Measurements from ENCODE around the gene SLC25A1. TPM values are rescaled to one million over a fixed set of nuclear protein-coding genes. Genes with fewer than 3 reads are reported as not detected.
A peak's percentile ranks its signal among the peaks of the same experiment; 100 is the strongest.

SLC25A1 gene
- total and polyA plus RNA-seq, 2 donors (not counting 1 experiment from before 2014, with no cell fraction given), result 41.3 to 47.7 TPM

- Mint-ChIP-seq H3K9me3 (ENCODE audit: insufficient read depth) (no peaks in the 10 kb centered on the region), H3K27me3 (peaks cover 8% of the 10 kb centered on the region), H3K4me1 (peaks cover 15% of the 10 kb centered on the region), H3K4me3 (peak overlapping the region; percentile 47), H3K27ac (no peak overlapping the region)
- no peak for ATAC-seq (ENCODE audit: low read depth)
- Histone ChIP-seq H3K9ac (ENCODE audit: low read length) (no peak overlapping the region), H3K4me1 (ENCODE audit: control insufficient read depth in 2 of 2, insufficient read depth in 2 of 2, low read length in 2 of 2) (peaks cover 5 to 12% of the 10 kb centered on the region in 2 donors), H3K36me3 (replicated peaks in 1 of 2; ENCODE audit: control extremely low read depth in 1 of 2, control insufficient read depth in 1 of 2, extremely low read depth in 1 of 2, insufficient read depth in 2 of 2, low read length in 1 of 2) (peaks cover 0 to 45% of the 10 kb centered on the region in 2 experiments), H4K20me1 (ENCODE audit: control insufficient read depth, insufficient read depth, low read length, poor library complexity, severe bottlenecking) (peaks cover 6% of the 10 kb centered on the region), H3K4me2 (replicated peaks; ENCODE audit: low read depth, low read length, poor library complexity, severe bottlenecking) (no peak overlapping the region), H3K79me2 (ENCODE audit: control insufficient read depth, insufficient read depth, low read length) (peaks cover 26% of the 10 kb centered on the region), H3K4me3 (ENCODE audit: control extremely low read depth in 1 of 5, extremely low read depth in 1 of 5, insufficient read depth in 1 of 5, low read depth in 2 of 5, low read length in 4 of 5) (no peak overlapping the region), H3K9me3 (ENCODE audit: control extremely low read depth in 1 of 3, control insufficient read depth in 2 of 3, insufficient read depth in 1 of 3, low read length in 2 of 3) (no peaks in the 10 kb centered on the region), H3K27ac (ENCODE audit: low read length in 2 of 2) (no peak overlapping the region), H3K27me3 (replicated peaks in 1 of 4; ENCODE audit: control extremely low read depth in 1 of 4, control insufficient read depth in 3 of 4, insufficient read depth in 4 of 4, low read length in 3 of 4) (peaks cover 0 to 4% (median 0%) of the 10 kb centered on the region in 4 experiments), H2AFZ (ENCODE audit: insufficient read depth, low read depth, low read length, poor library complexity, severe bottlenecking) (no peak overlapping the region)
- DNase-seq, result no peak
- TF ChIP-seq CTCF (IDR thresholded peaks at IDR 0.05) (no peak), EZH2 (IDR thresholded peaks at IDR 0.05; ENCODE audit: borderline replicate concordance, insufficient read depth, low read depth, low read length, poor library complexity, severe bottlenecking) (no peak)
- ChIA-PET CTCF (interaction anchor here (3.2 to 7.2 kb wide), 2 partner anchors 335 to 488 kb away, joined by 17 to 73 read pairs; no protein-coding TSS in a partner anchor), POLR2A (interaction anchor here (0.7 kb wide), 1 partner anchor 289 kb away, joined by 3 read pairs; the partner anchor contains the start of gene HIRA)
- intact Hi-C loops (cut with micrococcal nuclease), result loop anchor here (5.0 kb wide), 1 partner anchor 35 kb away; no protein-coding TSS in a partner anchor
- 100% methylated on average over 6 of the region's 9 CpGs for WGBS (ENCODE audit: insufficient coverage)
These were observed 36.1 kb downstream of the SLC25A1 start for GRCh38 chr22:19142394-19142793.

DNA sequence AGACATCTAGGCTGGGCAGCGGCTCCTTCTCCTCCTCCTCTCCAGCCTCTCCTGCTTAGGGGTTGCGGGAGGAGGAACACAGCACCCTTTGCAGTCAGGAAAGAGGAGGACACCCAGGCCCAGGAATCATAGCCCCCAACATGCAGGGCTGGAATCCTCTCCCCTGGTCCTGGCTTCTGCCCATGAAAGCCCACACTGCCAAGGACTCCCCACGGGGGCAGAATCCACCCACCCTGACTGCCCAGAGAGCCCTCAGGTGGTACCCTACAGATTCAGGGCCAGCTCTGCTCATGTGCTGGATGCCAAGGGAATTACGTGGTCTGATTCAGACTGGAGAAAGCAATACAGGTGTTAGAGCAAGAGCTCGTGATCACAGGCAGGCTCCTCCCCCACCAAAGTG is 38.6 kb downstream of the SLC25A1 start:
- Histone ChIP-seq H4K20me1 (ENCODE audit: control insufficient read depth, insufficient read depth, low read length, poor library complexity, severe bottlenecking) (peaks cover 15% of the 10 kb centered on the region), H3K27me3 (replicated peaks in 1 of 4; ENCODE audit: control extremely low read depth in 1 of 4, control insufficient read depth in 3 of 4, insufficient read depth in 4 of 4, low read length in 3 of 4) (no peaks in the 10 kb centered on the region), H3K9ac (ENCODE audit: low read length) (no peak overlapping the region), H2AFZ (ENCODE audit: insufficient read depth, low read depth, low read length, poor library complexity, severe bottlenecking) (no peak overlapping the region), H3K4me1 (ENCODE audit: control insufficient read depth in 2 of 2, insufficient read depth in 2 of 2, low read length in 2 of 2) (peaks cover 5 to 12% of the 10 kb centered on the region in 2 donors), H3K4me2 (replicated peaks; ENCODE audit: low read depth, low read length, poor library complexity, severe bottlenecking) (no peak overlapping the region), H3K36me3 (replicated peaks in 1 of 2; ENCODE audit: control extremely low read depth in 1 of 2, control insufficient read depth in 1 of 2, extremely low read depth in 1 of 2, insufficient read depth in 2 of 2, low read length in 1 of 2) (peaks cover 2 to 61% of the 10 kb centered on the region in 2 experiments), H3K79me2 (ENCODE audit: control insufficient read depth, insufficient read depth, low read length) (peaks cover 26% of the 10 kb centered on the region), H3K27ac (ENCODE audit: low read length in 2 of 2) (no peak overlapping the region), H3K9me3 (ENCODE audit: control extremely low read depth in 1 of 3, control insufficient read depth in 2 of 3, insufficient read depth in 1 of 3, low read length in 2 of 3) (no peaks in the 10 kb centered on the region), H3K4me3 (ENCODE audit: control extremely low read depth in 1 of 5, extremely low read depth in 1 of 5, insufficient read depth in 1 of 5, low read depth in 2 of 5, low read length in 4 of 5) (no peak overlapping the region)
- DNase-seq, result no peak
- no peak for ATAC-seq (ENCODE audit: low read depth)
- no peak overlapping the region for H3K27ac Mint-ChIP-seq
- TF ChIP-seq CTCF (IDR thresholded peaks at IDR 0.05), result no peak
- TF ChIP-seq EZH2 (IDR thresholded peaks at IDR 0.05; ENCODE audit: borderline replicate concordance, insufficient read depth, low read depth, low read length, poor library complexity, severe bottlenecking), result no peak
- H3K4me3 Mint-ChIP-seq, result no peak overlapping the region
- POLR2A ChIA-PET, result no interaction called here
- H3K27me3 Mint-ChIP-seq, result no peaks in the 10 kb centered on the region
- 98% methylated on average over 5 of the region's 5 CpGs for WGBS (ENCODE audit: insufficient coverage)
- CTCF ChIA-PET, result no interaction called here
- H3K4me1 Mint-ChIP-seq, result peaks cover 15% of the 10 kb centered on the region
- no peaks in the 10 kb centered on the region for H3K9me3 Mint-ChIP-seq (ENCODE audit: insufficient read depth)
- intact Hi-C loops (cut with micrococcal nuclease), result loop anchor here (5.0 kb wide), 1 partner anchor 33 kb away; no protein-coding TSS in a partner anchor
